HepG2 (cell line): Measurements from ENCODE around the gene APBB1. TPM values are rescaled to one million over a fixed set of nuclear protein-coding genes. Genes with fewer than 3 reads are reported as not detected.

Source experiments
- BCL6 ChIP-seq: IDR thresholded peaks from 2 replicates; pipeline ENCODE4 v1.6.1; 2016; ENCODE audit warnings: missing genetic modification reagents, missing compliant biosample characterization
- GATAD2A ChIP-seq: IDR thresholded peaks from 2 replicates; pipeline ENCODE4 v1.6.1; 2016
- HNF4A ChIP-seq: sonication (generic); formaldehyde crosslinking; IDR thresholded peaks from 2 replicates; pipeline ENCODE4 v1.4.0; 2020; ENCODE audit warnings: missing genetic modification reagents
- LCORL ChIP-seq, 2 experiments: fragments of 450-650 bp in 1 of 2; sonication (generic) in 1 of 2; formaldehyde crosslinking in 1 of 2; IDR thresholded peaks; 2 replicates each; pipeline versions ENCODE4 v1.5.0 to v1.6.1; 2017 to 2020; ENCODE audit warnings: antibody characterized with exemption in 1 of 2, missing genetic modification reagents in 1 of 2
- RAD21 ChIP-seq: fragments of 450-650 bp; formaldehyde crosslinking; IDR thresholded peaks from 2 replicates; pipeline ENCODE4 v1.5.0; 2020; ENCODE audit warnings: mild to moderate bottlenecking
- SKI ChIP-seq: fragments of 450-650 bp; IDR thresholded peaks from one replicate; pipeline ENCODE4 v1.6.1; 2018; ENCODE audit warnings: mild to moderate bottlenecking; ENCODE audit not compliant: partially characterized antibody
- SMC3 ChIP-seq: IDR thresholded peaks from 2 replicates; pipeline ENCODE4 v1.6.1; 2011; ENCODE audit warnings: low read length, improper control_type of control experiment
- TBL1XR1 ChIP-seq: fragments of 150-350 bp; IDR thresholded peaks from 2 replicates; pipeline ENCODE4 v1.6.1; 2014; ENCODE audit warnings: borderline replicate concordance, low read length; ENCODE audit not compliant: partially characterized antibody
- ZNF274 ChIP-seq: sonication (generic); formaldehyde crosslinking; IDR thresholded peaks from 2 replicates; pipeline ENCODE4 v1.5.1; 2020; ENCODE audit warnings: mild to moderate bottlenecking, missing genetic modification reagents
- ZNF501 ChIP-seq: sonication (generic); formaldehyde crosslinking; IDR thresholded peaks from 2 replicates; pipeline ENCODE4 v1.5.1; 2020; ENCODE audit warnings: mild to moderate bottlenecking, moderate library complexity, missing genetic modification reagents
- polyA plus RNA-seq, 8 experiments: library from polyadenylated mRNA; depleted of rRNA in 3 of 8; stranded (reverse) in 7 of 8; unstranded in 1 of 8; fragments of >200 nt; fragmentation: Illumina TruSeq in 4 of 8; extraction: Trizol in 4 of 8; gene quantifications; 2 replicates each; pipeline versions ENCODE4 v1.2.1 to v1.2.3, GENCODE V29; 2011 to 2016; ENCODE audit warnings: low read depth in 4 of 8, missing spikeins in 1 of 8, mixed read lengths in 1 of 8; ENCODE audit not compliant: insufficient read depth in 1 of 8
- total RNA-seq, 5 experiments: library from RNA; depleted of rRNA; stranded (reverse); fragments of >200 nt; fragmentation: Illumina TruSeq; extraction: Trizol; gene quantifications; 2 replicates each; pipeline ENCODE4 v1.2.3, GENCODE V29; 2016; ENCODE audit warnings: low read depth in 1 of 5
- TF ChIP-seq, protein P1 (sequence below), 2 experiments: sonication (generic) in 1 of 2; formaldehyde crosslinking in 1 of 2; IDR thresholded peaks; 2 replicates each; pipeline versions ENCODE4 v1.6.1 to v1.9.0; 2014 to 2022; ENCODE audit warnings: antibody characterized with exemption in 1 of 2, borderline replicate concordance in 1 of 2, inconsistent platforms in 1 of 2, low read depth in 1 of 2, missing genetic modification reagents in 1 of 2
- TF ChIP-seq, protein P2 (sequence below): sonication (generic); formaldehyde crosslinking; IDR thresholded peaks from 2 replicates; pipeline ENCODE4 v1.5.0; 2020; ENCODE audit warnings: mild to moderate bottlenecking, missing genetic modification reagents, moderate library complexity
- TF ChIP-seq, protein P3 (sequence below): sonication (generic); formaldehyde crosslinking; IDR thresholded peaks from 2 replicates; pipeline ENCODE4 v1.4.0; 2020; ENCODE audit warnings: missing genetic modification reagents
- TF ChIP-seq, protein P4 (sequence below): sonication (generic); formaldehyde crosslinking; IDR thresholded peaks from 2 replicates; pipeline ENCODE4 v1.5.1; 2020; ENCODE audit warnings: mild to moderate bottlenecking, missing genetic modification reagents, moderate library complexity

The APBB1 gene
- total and polyA plus RNA-seq, 2 of the 13 experiments (the other 11 are each of a cell fraction or from before 2014, with no cell fraction given) = 1.7 to 3.5 TPM

DNA sequence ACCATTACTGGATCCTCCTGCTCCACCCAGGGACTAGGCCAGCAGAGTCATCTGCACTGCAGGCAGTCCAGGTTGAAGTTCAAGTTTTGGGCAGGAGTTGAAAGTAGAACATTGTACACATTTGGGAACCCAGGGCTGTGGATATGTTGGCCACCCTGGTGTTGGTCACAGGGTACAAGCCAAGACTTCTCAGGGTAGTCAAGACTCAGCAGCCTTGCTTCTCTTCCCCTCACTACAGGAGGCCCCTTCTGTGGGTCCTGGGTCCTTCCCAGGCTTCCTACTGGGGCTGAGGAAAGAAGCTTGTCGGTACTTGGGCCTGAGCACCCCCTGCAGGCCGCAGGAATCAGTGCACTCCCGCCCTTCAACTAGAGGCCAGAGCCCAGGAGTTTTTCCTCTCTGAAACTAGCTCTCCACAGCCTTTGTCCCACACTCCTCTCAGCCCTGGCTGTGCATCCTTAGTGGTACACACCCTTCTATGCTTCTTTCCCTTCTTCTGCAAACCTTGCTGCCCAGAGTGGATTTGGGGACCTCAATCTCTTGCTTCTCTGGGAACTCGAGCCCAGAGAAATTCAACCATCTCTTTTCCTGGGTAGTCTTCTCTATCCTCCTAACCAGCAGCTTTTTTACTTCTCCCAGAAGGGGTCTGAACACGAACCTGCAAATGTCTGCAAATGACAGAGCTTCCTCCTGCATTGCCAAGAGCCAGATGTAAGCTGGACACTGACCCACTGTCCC lies 24.5 kb upstream of the APBB1 start (continued):
- TF ChIP-seq ZNF274 (CRISPR knock-in tag) (0 out of 2 replicates have a peak, but pooled peaks have one; percentile 33), SMC3 (peak; percentile 42; the same call in 1 of the 2 replicates), TBL1XR1 (peak; percentile 40), ZNF501 (CRISPR knock-in tag) (peak; percentile 60), SKI (peak; percentile 47), HNF4A (CRISPR knock-in tag) (0 out of 2 replicates have a peak, but pooled peaks have one; percentile 5), GATAD2A (CRISPR knock-in tag) (0 out of 2 replicates have a peak, but pooled peaks have one; percentile 21), RAD21 (0 out of 2 replicates have a peak, but pooled peaks have one; percentile 41), LCORL (IDR thresholded peaks at IDR 0.05) (no peak), LCORL (CRISPR knock-in tag; IDR thresholded peaks at IDR 0.05) (peak; percentile 46; the same call in 1 of the 2 replicates), BCL6 (0 out of 2 replicates have a peak, but pooled peaks have one; percentile 25)
- TF ChIP-seq, protein P1, sequence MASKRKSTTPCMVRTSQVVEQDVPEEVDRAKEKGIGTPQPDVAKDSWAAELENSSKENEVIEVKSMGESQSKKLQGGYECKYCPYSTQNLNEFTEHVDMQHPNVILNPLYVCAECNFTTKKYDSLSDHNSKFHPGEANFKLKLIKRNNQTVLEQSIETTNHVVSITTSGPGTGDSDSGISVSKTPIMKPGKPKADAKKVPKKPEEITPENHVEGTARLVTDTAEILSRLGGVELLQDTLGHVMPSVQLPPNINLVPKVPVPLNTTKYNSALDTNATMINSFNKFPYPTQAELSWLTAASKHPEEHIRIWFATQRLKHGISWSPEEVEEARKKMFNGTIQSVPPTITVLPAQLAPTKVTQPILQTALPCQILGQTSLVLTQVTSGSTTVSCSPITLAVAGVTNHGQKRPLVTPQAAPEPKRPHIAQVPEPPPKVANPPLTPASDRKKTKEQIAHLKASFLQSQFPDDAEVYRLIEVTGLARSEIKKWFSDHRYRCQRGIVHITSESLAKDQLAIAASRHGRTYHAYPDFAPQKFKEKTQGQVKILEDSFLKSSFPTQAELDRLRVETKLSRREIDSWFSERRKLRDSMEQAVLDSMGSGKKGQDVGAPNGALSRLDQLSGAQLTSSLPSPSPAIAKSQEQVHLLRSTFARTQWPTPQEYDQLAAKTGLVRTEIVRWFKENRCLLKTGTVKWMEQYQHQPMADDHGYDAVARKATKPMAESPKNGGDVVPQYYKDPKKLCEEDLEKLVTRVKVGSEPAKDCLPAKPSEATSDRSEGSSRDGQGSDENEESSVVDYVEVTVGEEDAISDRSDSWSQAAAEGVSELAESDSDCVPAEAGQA (IDR thresholded peaks at IDR 0.05; ENCODE audit: low read depth) = no peak
- TF ChIP-seq, protein P1 (CRISPR knock-in tag; IDR thresholded peaks at IDR 0.05; ENCODE audit: borderline replicate concordance) = no peak
- TF ChIP-seq, protein P2, sequence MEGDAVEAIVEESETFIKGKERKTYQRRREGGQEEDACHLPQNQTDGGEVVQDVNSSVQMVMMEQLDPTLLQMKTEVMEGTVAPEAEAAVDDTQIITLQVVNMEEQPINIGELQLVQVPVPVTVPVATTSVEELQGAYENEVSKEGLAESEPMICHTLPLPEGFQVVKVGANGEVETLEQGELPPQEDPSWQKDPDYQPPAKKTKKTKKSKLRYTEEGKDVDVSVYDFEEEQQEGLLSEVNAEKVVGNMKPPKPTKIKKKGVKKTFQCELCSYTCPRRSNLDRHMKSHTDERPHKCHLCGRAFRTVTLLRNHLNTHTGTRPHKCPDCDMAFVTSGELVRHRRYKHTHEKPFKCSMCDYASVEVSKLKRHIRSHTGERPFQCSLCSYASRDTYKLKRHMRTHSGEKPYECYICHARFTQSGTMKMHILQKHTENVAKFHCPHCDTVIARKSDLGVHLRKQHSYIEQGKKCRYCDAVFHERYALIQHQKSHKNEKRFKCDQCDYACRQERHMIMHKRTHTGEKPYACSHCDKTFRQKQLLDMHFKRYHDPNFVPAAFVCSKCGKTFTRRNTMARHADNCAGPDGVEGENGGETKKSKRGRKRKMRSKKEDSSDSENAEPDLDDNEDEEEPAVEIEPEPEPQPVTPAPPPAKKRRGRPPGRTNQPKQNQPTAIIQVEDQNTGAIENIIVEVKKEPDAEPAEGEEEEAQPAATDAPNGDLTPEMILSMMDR (CRISPR knock-in tag) = peak; percentile 86
- TF ChIP-seq, protein P3, sequence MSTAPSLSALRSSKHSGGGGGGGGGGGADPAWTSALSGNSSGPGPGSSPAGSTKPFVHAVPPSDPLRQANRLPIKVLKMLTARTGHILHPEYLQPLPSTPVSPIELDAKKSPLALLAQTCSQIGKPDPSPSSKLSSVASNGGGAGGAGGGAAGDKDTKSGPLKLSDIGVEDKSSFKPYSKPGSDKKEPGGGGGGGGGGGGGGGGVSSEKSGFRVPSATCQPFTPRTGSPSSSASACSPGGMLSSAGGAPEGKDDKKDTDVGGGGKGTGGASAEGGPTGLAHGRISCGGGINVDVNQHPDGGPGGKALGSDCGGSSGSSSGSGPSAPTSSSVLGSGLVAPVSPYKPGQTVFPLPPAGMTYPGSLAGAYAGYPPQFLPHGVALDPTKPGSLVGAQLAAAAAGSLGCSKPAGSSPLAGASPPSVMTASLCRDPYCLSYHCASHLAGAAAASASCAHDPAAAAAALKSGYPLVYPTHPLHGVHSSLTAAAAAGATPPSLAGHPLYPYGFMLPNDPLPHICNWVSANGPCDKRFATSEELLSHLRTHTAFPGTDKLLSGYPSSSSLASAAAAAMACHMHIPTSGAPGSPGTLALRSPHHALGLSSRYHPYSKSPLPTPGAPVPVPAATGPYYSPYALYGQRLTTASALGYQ (CRISPR knock-in tag) = no peak
- TF ChIP-seq, protein P4, sequence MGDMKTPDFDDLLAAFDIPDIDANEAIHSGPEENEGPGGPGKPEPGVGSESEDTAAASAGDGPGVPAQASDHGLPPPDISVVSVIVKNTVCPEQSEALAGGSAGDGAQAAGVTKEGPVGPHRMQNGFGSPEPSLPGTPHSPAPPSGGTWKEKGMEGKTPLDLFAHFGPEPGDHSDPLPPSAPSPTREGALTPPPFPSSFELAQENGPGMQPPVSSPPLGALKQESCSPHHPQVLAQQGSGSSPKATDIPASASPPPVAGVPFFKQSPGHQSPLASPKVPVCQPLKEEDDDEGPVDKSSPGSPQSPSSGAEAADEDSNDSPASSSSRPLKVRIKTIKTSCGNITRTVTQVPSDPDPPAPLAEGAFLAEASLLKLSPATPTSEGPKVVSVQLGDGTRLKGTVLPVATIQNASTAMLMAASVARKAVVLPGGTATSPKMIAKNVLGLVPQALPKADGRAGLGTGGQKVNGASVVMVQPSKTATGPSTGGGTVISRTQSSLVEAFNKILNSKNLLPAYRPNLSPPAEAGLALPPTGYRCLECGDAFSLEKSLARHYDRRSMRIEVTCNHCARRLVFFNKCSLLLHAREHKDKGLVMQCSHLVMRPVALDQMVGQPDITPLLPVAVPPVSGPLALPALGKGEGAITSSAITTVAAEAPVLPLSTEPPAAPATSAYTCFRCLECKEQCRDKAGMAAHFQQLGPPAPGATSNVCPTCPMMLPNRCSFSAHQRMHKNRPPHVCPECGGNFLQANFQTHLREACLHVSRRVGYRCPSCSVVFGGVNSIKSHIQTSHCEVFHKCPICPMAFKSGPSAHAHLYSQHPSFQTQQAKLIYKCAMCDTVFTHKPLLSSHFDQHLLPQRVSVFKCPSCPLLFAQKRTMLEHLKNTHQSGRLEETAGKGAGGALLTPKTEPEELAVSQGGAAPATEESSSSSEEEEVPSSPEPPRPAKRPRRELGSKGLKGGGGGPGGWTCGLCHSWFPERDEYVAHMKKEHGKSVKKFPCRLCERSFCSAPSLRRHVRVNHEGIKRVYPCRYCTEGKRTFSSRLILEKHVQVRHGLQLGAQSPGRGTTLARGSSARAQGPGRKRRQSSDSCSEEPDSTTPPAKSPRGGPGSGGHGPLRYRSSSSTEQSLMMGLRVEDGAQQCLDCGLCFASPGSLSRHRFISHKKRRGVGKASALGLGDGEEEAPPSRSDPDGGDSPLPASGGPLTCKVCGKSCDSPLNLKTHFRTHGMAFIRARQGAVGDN (CRISPR knock-in tag) = 0 out of 2 replicates have a peak, but pooled peaks have one; percentile 11
